ENCODE data around the gene KCNB1.

Gene KCNB1

DNA sequence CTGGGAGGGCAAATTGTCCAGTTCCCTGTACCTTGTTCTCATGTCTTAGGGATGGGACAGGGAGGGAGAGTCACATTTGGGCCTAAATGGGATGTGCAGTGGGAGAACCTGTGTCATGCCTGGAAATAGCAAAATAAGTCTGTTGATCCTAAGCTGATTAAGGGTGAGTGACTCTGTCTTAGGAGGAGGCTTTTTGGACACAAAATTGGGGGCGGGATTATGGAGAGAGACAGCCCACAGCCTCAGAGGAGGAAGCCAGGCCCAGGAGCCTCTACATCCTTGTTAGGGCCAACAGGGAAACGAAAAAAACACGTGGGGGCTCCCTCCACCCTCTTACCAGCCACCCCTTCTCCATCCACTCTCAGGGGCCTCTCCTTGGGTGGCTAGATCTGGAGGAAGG lies 2.2 kb downstream of the KCNB1 start:
- WGBS: 71% methylated on average over 3 of the region's 3 CpGs
- Histone ChIP-seq H3K9ac (ENCODE audit: low read depth, low read length) (no peak overlapping the region), H3K36me3 (ENCODE audit: insufficient read depth, low read length) (no peaks in the 10 kb centered on the region), H3K27ac (ENCODE audit: low read depth, low read length) (no peak overlapping the region), H3K4me1 (ENCODE audit: insufficient read depth, low read length) (no peaks in the 10 kb centered on the region), H3K27me3 (ENCODE audit: insufficient read depth, low read length) (peaks cover 33% of the 10 kb centered on the region), H3K9me3 (ENCODE audit: insufficient read depth, low read depth, low read length) (no peaks in the 10 kb centered on the region), H3K4me3 (ENCODE audit: low read length) (no peak overlapping the region)

DNA sequence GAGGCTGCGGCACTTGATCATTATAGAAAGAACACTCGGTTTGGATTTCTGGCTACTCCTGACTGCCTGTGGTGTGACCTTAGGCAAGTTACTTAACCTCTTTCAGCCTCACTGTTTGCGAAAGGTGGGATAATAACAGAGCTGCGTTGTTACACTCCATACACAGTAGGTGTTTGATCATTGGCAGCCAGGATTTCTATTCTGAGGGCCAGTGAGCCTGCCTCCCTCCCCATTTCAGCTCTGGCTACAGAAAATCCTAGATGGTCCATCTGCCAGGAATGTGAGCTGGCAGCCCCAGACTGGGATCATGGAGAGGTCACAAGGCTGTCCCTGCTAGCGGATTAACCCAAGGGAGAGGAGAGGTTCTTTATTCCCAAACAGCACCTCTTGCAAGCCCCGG lies 2.7 kb downstream of the KCNB1 start:
- H3K9ac ChIP-seq (ENCODE audit: low read depth, low read length): no peak overlapping the region
- H3K27ac ChIP-seq (ENCODE audit: low read depth, low read length): no peak overlapping the region
- H3K9me3 ChIP-seq (ENCODE audit: insufficient read depth, low read depth, low read length): no peaks in the 10 kb centered on the region
- WGBS: 85% methylated on average over 6 of the region's 6 CpGs
- no peak overlapping the region for H3K4me3 ChIP-seq (ENCODE audit: low read length)
- no peaks in the 10 kb centered on the region for H3K36me3 ChIP-seq (ENCODE audit: insufficient read depth, low read length)
- no peaks in the 10 kb centered on the region for H3K4me1 ChIP-seq (ENCODE audit: insufficient read depth, low read length)
- peaks cover 28% of the 10 kb centered on the region for H3K27me3 ChIP-seq (ENCODE audit: insufficient read depth, low read length)

DNA sequence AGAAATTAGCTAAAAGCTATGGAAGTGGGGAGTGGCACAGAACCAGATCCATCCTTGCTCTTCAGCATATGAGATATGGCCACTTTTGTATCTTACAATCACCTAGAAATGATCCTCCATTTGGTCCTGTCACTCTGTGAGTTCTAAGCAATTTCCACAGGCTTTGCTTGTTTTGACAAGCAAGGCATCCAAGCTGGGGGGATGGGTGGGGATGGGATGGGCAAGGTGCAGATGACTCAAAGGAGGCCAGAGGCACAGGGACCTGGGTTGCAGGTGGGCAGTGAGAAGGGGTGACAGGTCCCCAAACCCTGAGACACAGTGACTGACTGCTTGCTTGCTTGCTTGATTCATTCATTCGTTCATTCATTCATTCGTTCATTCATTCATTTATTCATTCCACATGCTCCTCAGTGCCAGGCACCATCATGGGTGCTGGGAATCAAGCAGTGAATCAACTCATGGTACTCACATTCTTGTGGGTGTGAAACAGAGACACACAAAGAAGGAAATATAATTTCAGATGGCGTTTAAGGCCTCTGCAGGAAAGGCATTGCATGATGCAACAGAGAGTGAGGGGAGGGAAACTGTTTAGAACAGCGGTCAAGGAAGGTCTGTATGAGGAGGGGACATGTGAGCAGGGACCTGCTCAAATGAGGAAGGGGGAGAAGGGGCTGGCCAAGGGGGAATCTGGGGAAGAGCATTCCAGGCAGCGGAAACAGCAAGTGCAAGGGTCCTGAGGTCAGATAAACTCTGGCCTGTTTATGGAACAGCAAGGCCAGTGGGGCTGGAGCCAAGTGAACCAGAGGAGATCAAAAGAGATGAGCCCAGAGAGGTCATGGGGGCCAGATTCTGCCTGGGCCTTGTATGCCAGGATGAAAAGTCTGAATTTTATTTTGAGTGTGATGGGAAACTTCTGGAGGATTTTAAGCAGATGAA lies 3.4 kb downstream of the KCNB1 start:
- WGBS: 91% methylated on average over 5 of the region's 5 CpGs
- H3K4me3 ChIP-seq (ENCODE audit: low read length): no peak overlapping the region
- no peaks in the 10 kb centered on the region for H3K36me3 ChIP-seq (ENCODE audit: insufficient read depth, low read length)
- no peaks in the 10 kb centered on the region for H3K9me3 ChIP-seq (ENCODE audit: insufficient read depth, low read depth, low read length)
- H3K27ac ChIP-seq (ENCODE audit: low read depth, low read length): no peak overlapping the region
- no peaks in the 10 kb centered on the region for H3K4me1 ChIP-seq (ENCODE audit: insufficient read depth, low read length)
- peaks cover 22% of the 10 kb centered on the region for H3K27me3 ChIP-seq (ENCODE audit: insufficient read depth, low read length)
- H3K9ac ChIP-seq (ENCODE audit: low read depth, low read length): no peak overlapping the region

DNA sequence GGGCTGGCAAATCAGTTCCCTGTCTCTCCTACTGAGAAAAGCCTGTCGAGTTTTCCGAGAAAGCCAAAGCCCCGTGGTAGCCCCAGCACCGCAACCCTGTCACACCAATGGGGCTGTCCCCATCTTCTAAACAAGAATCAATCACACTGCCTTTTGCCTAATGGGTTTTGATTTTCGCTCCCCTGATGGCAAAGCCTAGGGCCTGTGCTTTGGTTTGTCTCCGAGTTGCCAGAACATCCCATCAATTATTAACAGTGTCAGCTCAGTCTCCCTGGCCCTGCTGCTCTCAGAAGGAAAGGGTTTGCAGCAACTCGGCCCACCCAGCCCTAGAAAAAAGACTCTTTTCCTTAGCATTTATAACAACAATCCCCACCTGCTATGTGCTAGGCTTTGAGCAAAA lies 4.2 kb downstream of the KCNB1 start:
- no peak overlapping the region for H3K4me3 ChIP-seq (ENCODE audit: low read length)
- H3K9me3 ChIP-seq (ENCODE audit: insufficient read depth, low read depth, low read length): no peaks in the 10 kb centered on the region
- peaks cover 17% of the 10 kb centered on the region for H3K27me3 ChIP-seq (ENCODE audit: insufficient read depth, low read length)
- 88% methylated on average over 7 of the region's 7 CpGs for WGBS
- H3K4me1 ChIP-seq (ENCODE audit: insufficient read depth, low read length): no peaks in the 10 kb centered on the region
- no peak overlapping the region for H3K27ac ChIP-seq (ENCODE audit: low read depth, low read length)
- no peak overlapping the region for H3K9ac ChIP-seq (ENCODE audit: low read depth, low read length)
- H3K36me3 ChIP-seq (ENCODE audit: insufficient read depth, low read length): no peaks in the 10 kb centered on the region

DNA sequence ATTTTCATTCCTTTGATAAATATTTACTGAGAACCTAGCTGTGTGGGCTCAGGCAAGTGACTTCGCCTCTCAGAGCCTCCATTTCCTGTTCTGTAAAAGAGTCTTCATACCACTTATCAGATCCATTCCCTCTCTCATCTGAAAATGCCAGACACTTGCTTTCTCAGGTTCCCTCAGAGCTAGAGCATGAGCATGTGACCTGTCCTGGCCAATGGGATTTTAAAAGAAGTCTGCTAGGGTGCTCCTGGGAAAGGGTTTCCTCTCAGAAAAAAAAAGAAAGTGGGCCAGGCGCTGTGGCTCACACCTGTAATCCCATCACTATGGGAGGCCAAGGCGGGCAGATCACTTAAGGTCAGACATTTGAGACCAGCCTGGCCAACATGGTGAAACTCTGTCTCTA lies 5.3 kb downstream of the KCNB1 start:
- peaks cover 9% of the 10 kb centered on the region for H3K27me3 ChIP-seq (ENCODE audit: insufficient read depth, low read length)

DNA sequence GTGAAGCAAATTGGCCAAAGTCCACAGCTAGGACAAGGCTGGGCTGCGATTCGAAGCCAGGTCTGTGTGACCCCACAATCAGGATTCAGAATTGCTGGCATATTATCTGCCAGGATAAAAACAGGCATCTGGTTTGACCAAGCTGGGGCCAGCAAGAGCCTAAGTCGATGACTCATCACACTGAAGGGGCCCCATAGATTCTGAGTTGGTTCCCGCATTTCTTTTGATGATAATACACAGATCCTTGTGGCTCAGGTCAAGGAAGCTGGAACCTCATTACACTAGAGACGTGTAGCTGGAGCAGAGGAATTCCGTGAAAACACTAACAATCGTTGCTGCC lies 6.5 kb downstream of the KCNB1 start:
- WGBS: 88% methylated on average over 7 of the region's 7 CpGs
- no peaks in the 10 kb centered on the region; the same call in 1 of the 2 replicates for H3K27me3 ChIP-seq (ENCODE audit: insufficient read depth, low read length)
- H3K9me3 ChIP-seq (ENCODE audit: insufficient read depth, low read depth, low read length): no peaks in the 10 kb centered on the region
- no peaks in the 10 kb centered on the region for H3K4me1 ChIP-seq (ENCODE audit: insufficient read depth, low read length)
- H3K27ac ChIP-seq (ENCODE audit: low read depth, low read length): no peak overlapping the region
- no peaks in the 10 kb centered on the region for H3K36me3 ChIP-seq (ENCODE audit: insufficient read depth, low read length)
- H3K9ac ChIP-seq (ENCODE audit: low read depth, low read length): no peak overlapping the region
- no peak overlapping the region for H3K4me3 ChIP-seq (ENCODE audit: low read length)

More for the DNA sequence above, 5.3 kb downstream of the KCNB1 start:
- H3K9me3 ChIP-seq (ENCODE audit: insufficient read depth, low read depth, low read length): no peaks in the 10 kb centered on the region
- H3K9ac ChIP-seq (ENCODE audit: low read depth, low read length): no peak overlapping the region
- H3K4me3 ChIP-seq (ENCODE audit: low read length): no peak overlapping the region
- no peaks in the 10 kb centered on the region for H3K4me1 ChIP-seq (ENCODE audit: insufficient read depth, low read length)
- no peak overlapping the region for H3K27ac ChIP-seq (ENCODE audit: low read depth, low read length)
- WGBS: 79% methylated on average over 3 of the region's 3 CpGs
- H3K36me3 ChIP-seq (ENCODE audit: insufficient read depth, low read length): no peaks in the 10 kb centered on the region

DNA sequence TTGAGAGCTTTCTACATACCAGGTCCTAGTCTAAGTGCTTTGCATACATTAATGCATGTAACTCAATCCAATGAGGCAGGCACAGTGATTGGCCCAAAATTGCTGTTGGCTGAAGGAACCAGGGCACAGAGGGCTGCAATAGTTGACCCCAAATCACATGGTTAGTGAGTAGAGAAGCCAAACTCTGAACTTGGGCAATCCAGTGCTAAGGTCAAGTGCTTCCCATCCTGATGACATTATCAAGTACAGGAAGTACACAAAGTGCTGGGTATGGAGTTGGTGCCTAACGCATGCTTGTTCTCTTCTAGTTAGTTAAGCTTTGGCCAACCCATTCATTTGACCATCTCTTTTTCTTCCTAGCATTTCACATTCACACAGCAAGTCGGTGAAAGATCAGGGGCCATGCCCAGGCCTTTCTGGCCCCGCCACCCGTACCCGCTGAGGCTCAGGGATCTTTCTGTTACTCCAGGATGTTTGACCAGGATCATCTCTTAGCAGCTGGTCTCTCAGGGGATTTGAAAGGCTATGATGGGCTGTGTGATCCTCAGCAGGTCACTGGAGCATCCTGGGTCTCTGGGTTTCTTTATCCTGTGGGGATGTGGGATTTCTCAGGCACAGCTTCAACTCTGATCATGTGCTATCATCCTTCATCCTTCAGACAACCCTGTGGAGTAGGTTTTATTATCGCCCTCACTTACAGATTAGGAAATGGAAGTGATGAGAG lies 7.0 kb downstream of the KCNB1 start:
- Histone ChIP-seq H3K9ac (ENCODE audit: low read depth, low read length) (no peak overlapping the region), H3K36me3 (ENCODE audit: insufficient read depth, low read length) (no peaks in the 10 kb centered on the region)
- 94% methylated on average over 6 of the region's 6 CpGs for WGBS

DNA sequence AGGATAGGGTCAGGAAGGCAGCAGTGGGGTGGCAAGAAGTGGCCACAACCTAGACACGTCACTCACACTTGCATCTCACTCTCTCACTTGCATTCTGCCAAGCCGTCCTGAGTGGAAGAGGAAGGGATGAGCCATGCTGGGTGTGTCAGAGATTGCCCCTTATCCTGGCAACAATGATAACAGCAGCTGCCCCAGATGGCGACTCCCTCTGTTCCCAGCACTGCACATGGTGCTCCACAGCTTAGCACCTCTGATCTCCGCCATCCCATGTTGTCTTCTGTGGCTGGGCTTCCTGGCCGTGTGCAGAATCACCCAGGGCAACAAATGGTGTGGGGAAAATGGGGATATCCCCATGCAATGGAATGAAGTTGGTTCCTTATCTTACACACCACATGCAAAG lies 11.1 kb downstream of the KCNB1 start:
- no peak overlapping the region for H3K9ac ChIP-seq (ENCODE audit: low read depth, low read length)
- H3K36me3 ChIP-seq (ENCODE audit: insufficient read depth, low read length): no peaks in the 10 kb centered on the region
- no peaks in the 10 kb centered on the region for H3K9me3 ChIP-seq (ENCODE audit: insufficient read depth, low read depth, low read length)
- H3K27me3 ChIP-seq (ENCODE audit: insufficient read depth, low read length): no peaks in the 10 kb centered on the region
- H3K4me1 ChIP-seq (ENCODE audit: insufficient read depth, low read length): no peaks in the 10 kb centered on the region
- no peak overlapping the region for H3K27ac ChIP-seq (ENCODE audit: low read depth, low read length)
- 96% methylated on average over 4 of the region's 5 CpGs for WGBS
- H3K4me3 ChIP-seq (ENCODE audit: low read length): no peak overlapping the region

More for the DNA sequence above, 7.0 kb downstream of the KCNB1 start:
- no peak overlapping the region for H3K27ac ChIP-seq (ENCODE audit: low read depth, low read length)
- H3K27me3 ChIP-seq (ENCODE audit: insufficient read depth, low read length): no peaks in the 10 kb centered on the region
- H3K4me3 ChIP-seq (ENCODE audit: low read length): no peak overlapping the region
- no peaks in the 10 kb centered on the region for H3K4me1 ChIP-seq (ENCODE audit: insufficient read depth, low read length)
- H3K9me3 ChIP-seq (ENCODE audit: insufficient read depth, low read depth, low read length): no peaks in the 10 kb centered on the region

DNA sequence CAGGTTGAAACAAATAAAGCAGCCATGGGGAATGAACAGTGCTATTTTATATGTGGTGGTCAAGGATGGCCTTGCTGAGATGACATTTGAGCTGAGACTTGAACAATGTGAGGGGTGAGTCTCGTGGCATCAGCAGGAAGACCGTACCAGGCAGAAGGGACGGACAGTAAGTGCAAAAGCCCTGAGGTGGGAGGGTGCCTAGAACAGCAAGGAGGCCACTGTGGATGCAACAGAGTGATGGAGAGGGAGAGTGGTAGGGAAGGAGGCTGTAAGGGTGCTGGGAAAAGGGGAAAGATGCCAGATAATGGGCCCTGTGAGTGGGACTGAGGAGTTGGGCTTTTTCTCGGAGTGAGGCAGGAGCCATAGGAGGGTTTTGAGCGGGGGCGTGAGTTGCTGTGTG lies 11.5 kb downstream of the KCNB1 start:
- no peak overlapping the region for H3K4me3 ChIP-seq (ENCODE audit: low read length)
- 88% methylated on average over 6 of the region's 6 CpGs for WGBS
- no peak overlapping the region for H3K27ac ChIP-seq (ENCODE audit: low read depth, low read length)
- H3K9ac ChIP-seq (ENCODE audit: low read depth, low read length): no peak overlapping the region
- H3K27me3 ChIP-seq (ENCODE audit: insufficient read depth, low read length): no peaks in the 10 kb centered on the region
- no peaks in the 10 kb centered on the region for H3K4me1 ChIP-seq (ENCODE audit: insufficient read depth, low read length)
- no peaks in the 10 kb centered on the region for H3K36me3 ChIP-seq (ENCODE audit: insufficient read depth, low read length)
- no peaks in the 10 kb centered on the region for H3K9me3 ChIP-seq (ENCODE audit: insufficient read depth, low read depth, low read length)

DNA sequence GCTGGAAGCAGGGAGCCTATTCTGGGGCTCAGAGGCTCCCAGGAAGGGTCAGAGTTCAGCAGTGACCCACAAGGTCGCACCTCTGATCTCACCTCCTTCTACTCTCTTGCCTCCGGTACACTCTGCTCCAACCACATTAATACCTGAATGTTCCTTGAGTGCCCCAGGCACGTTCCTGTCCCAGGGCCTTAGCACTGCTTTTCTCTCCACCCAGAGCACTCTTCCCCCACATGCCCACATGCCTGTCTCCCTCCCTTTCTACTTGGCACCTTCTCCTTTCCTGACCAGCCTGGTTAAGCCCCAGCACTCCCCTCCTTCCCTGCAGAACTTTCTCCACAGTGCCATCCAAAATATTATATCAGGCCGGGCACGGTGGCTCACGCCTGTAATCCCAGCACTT lies 13.4 kb downstream of the KCNB1 start:
- H3K27me3 ChIP-seq (ENCODE audit: insufficient read depth, low read length): no peaks in the 10 kb centered on the region
- WGBS: 93% methylated on average over 6 of the region's 6 CpGs
- no peaks in the 10 kb centered on the region for H3K4me1 ChIP-seq (ENCODE audit: insufficient read depth, low read length)
- H3K36me3 ChIP-seq (ENCODE audit: insufficient read depth, low read length): no peaks in the 10 kb centered on the region
- H3K9ac ChIP-seq (ENCODE audit: low read depth, low read length): no peak overlapping the region
- H3K9me3 ChIP-seq (ENCODE audit: insufficient read depth, low read depth, low read length): no peaks in the 10 kb centered on the region
- no peak overlapping the region for H3K27ac ChIP-seq (ENCODE audit: low read depth, low read length)
- no peak overlapping the region for H3K4me3 ChIP-seq (ENCODE audit: low read length)

DNA sequence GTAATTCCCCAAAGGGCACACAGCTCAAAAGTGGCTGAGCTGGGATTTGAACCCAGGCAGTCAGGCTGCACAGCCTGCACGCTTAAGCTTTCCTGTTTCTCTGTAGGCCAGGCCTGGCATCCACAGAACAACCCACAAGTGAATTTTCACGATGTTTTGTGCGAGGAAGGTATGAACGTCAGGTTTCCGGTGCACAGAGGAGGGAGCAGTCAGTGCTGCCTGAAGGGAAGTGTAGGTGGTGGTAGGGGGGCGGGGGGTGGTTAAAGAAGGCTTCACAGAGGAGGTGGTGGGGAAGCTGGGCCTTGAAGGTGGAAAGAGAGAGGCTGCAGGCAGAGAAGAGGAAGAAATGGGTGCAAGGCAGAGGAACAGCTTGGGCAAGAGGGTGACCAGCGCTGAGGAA lies 14.1 kb downstream of the KCNB1 start:
- no peaks in the 10 kb centered on the region for H3K4me1 ChIP-seq (ENCODE audit: insufficient read depth, low read length)
- H3K27ac ChIP-seq (ENCODE audit: low read depth, low read length): no peak overlapping the region
- no peaks in the 10 kb centered on the region for H3K36me3 ChIP-seq (ENCODE audit: insufficient read depth, low read length)
- 90% methylated on average over 7 of the region's 7 CpGs for WGBS
- no peaks in the 10 kb centered on the region for H3K9me3 ChIP-seq (ENCODE audit: insufficient read depth, low read depth, low read length)
- H3K9ac ChIP-seq (ENCODE audit: low read depth, low read length): no peak overlapping the region
- no peaks in the 10 kb centered on the region for H3K27me3 ChIP-seq (ENCODE audit: insufficient read depth, low read length)
- no peak overlapping the region for H3K4me3 ChIP-seq (ENCODE audit: low read length)
